Astrocyte (in vitro differentiated cells and primary cell): ENCODE measurements around the gene TJAP1.

Experiments used
- EZH2 ChIP-seq: IDR thresholded peaks from 2 replicates; pipeline ENCODE4 v1.6.1; 2012; ENCODE audit warnings: mild to moderate bottlenecking, low read length, inconsistent platforms; ENCODE audit not compliant: insufficient read depth
- TF ChIP-seq, protein P1 (sequence below): IDR thresholded peaks from 2 replicates; pipeline ENCODE4 v1.5.1; 2011; ENCODE audit warnings: low read depth, mild to moderate bottlenecking, inconsistent platforms, low read length, moderate library complexity; ENCODE audit not compliant: insufficient read depth

DNA sequence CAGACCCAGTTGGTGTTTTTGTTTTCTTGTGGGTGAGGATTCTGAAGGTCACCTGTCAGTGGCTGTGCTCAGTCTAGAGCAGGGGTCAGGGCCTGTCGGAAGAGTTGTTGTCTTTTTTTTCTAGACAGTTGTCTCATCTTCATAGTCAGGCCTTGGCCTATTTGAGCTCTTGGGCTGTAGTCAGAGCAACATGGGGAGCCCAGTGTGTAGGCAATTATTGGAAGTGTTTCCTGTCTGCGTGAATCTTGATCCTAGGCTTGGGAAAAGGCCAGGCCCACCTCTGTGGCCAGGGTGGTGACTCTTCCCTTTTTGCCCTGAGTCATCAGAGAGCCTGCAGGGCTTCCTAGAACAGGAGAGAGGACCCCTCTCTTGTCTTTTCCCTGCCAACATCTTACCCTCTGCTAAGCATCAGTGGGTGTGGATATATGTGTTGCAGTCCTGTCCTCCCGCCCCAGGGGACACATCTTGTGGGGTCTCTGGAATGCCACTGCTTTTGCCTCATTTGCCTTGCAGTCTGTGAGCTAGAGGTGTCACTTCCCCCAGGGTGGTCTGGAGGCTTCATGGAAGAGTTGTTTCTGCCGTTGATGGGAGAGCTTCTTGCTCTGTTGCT, 11.4 kb downstream of the TJAP1 start:
- TF ChIP-seq, protein P1, sequence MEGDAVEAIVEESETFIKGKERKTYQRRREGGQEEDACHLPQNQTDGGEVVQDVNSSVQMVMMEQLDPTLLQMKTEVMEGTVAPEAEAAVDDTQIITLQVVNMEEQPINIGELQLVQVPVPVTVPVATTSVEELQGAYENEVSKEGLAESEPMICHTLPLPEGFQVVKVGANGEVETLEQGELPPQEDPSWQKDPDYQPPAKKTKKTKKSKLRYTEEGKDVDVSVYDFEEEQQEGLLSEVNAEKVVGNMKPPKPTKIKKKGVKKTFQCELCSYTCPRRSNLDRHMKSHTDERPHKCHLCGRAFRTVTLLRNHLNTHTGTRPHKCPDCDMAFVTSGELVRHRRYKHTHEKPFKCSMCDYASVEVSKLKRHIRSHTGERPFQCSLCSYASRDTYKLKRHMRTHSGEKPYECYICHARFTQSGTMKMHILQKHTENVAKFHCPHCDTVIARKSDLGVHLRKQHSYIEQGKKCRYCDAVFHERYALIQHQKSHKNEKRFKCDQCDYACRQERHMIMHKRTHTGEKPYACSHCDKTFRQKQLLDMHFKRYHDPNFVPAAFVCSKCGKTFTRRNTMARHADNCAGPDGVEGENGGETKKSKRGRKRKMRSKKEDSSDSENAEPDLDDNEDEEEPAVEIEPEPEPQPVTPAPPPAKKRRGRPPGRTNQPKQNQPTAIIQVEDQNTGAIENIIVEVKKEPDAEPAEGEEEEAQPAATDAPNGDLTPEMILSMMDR: no peak
- TF ChIP-seq EZH2: no peak
